Mesendoderm (in vitro differentiated cells): Measurements from ENCODE around the gene TUBB2B.

Source experiments
- DNase-seq: peaks from one replicate; pipeline ENCODE4 v3.0.0; 2013
- H2AK5ac ChIP-seq: 2 replicates; pipeline ENCODE4 v1.6.1; 2013; ENCODE audit warnings: low read length, inconsistent platforms
- H2BK120ac ChIP-seq: 2 replicates; pipeline ENCODE4 v1.6.1; 2013; ENCODE audit warnings: low read depth, mild to moderate bottlenecking, low read length, moderate library complexity, mixed read lengths
- H2BK15ac ChIP-seq: replicated peaks from 2 replicates; pipeline ENCODE4 v1.6.1; 2013; ENCODE audit warnings: low read depth, mild to moderate bottlenecking, moderate library complexity
- H2BK5ac ChIP-seq: 2 replicates; pipeline ENCODE4 v1.6.1; 2013; ENCODE audit warnings: low read length, inconsistent platforms
- H3K18ac ChIP-seq: 2 replicates; pipeline ENCODE4 v1.6.1; 2013; ENCODE audit warnings: mild to moderate bottlenecking, low read length, mixed read lengths
- H3K23ac ChIP-seq: one replicate; pipeline ENCODE4 v1.6.1; 2013; ENCODE audit warnings: low read length
- H3K27ac ChIP-seq: 2 replicates; pipeline ENCODE4 v1.5.1; 2013; ENCODE audit warnings: low read depth, mild to moderate bottlenecking, inconsistent platforms, low read length, moderate library complexity
- H3K27me3 ChIP-seq: 2 replicates; pipeline ENCODE4 v1.6.1; 2013; ENCODE audit warnings: low read length, control low read depth, mild to moderate bottlenecking, inconsistent platforms; ENCODE audit not compliant: insufficient read depth, poor library complexity
- H3K36me3 ChIP-seq: 2 replicates; pipeline ENCODE4 v1.6.1; 2013; ENCODE audit warnings: low read length, inconsistent platforms; ENCODE audit not compliant: control insufficient read depth, insufficient read depth
- H3K4ac ChIP-seq: one replicate; pipeline ENCODE4 v1.6.1; 2013; ENCODE audit warnings: low read depth, mild to moderate bottlenecking, low read length, moderate library complexity
- H3K4me1 ChIP-seq: 2 replicates; pipeline ENCODE4 v1.6.1; 2013; ENCODE audit warnings: low read depth, low read length, inconsistent platforms; ENCODE audit not compliant: control insufficient read depth
- H3K4me2 ChIP-seq: 2 replicates; pipeline ENCODE4 v1.6.1; 2013; ENCODE audit warnings: low read length
- H3K4me3 ChIP-seq: 2 replicates; pipeline ENCODE4 v1.5.1; 2013; ENCODE audit warnings: mild to moderate bottlenecking, low read length
- H3K56ac ChIP-seq: one replicate; pipeline ENCODE4 v1.6.1; 2013; ENCODE audit warnings: low read length
- H3K79me1 ChIP-seq: 2 replicates; pipeline ENCODE4 v1.6.1; 2013; ENCODE audit warnings: low read length, inconsistent platforms
- H3K79me2 ChIP-seq: 2 replicates; pipeline ENCODE4 v1.6.1; 2013; ENCODE audit warnings: mild to moderate bottlenecking, low read length; ENCODE audit not compliant: control insufficient read depth, insufficient read depth
- H3K9ac ChIP-seq: 2 replicates; pipeline ENCODE4 v1.6.1; 2013; ENCODE audit warnings: low read length, inconsistent platforms
- H4K5ac ChIP-seq: one replicate; pipeline ENCODE4 v1.6.1; 2013; ENCODE audit warnings: low read length
- H4K8ac ChIP-seq: one replicate; pipeline ENCODE4 v1.6.1; 2013; ENCODE audit warnings: low read depth, mild to moderate bottlenecking, control low read depth, low read length, moderate library complexity
- WGBS: extraction: QIAGEN DNeasy Blood & Tissue Kit; methylation state at CpG from one replicate; pipeline ENCODE4 v1.1.7; 2013; ENCODE audit warnings: low lambda C conversion rate, missing lambda C conversion rate; ENCODE audit not compliant: insufficient coverage; ENCODE audit errors: extremely low coverage; 5-methylcytosine and 5-hydroxymethylcytosine counted together

Gene TUBB2B

GRCh38 chr6:3205913-3206312 is 21.5 kb downstream of the TUBB2B start:
- Histone ChIP-seq H4K8ac (no peak overlapping the region), H4K5ac (no peak overlapping the region), H3K23ac (no peak overlapping the region), H3K4me1 (peaks cover 13% of the 10 kb centered on the region), H2BK15ac (no peak overlapping the region), H3K4me3 (no peak overlapping the region), H2BK120ac (no peak overlapping the region), H3K18ac (no peak overlapping the region), H3K79me2 (no peaks in the 10 kb centered on the region), H2BK5ac (no peak overlapping the region), H2AK5ac (no peak overlapping the region), H3K36me3 (no peaks in the 10 kb centered on the region), H3K4me2 (no peak overlapping the region), H3K79me1 (no peaks in the 10 kb centered on the region), H3K27ac (no peak overlapping the region), H3K4ac (no peak overlapping the region), H3K9ac (no peak overlapping the region), H3K27me3 (no peaks in the 10 kb centered on the region), H3K56ac (no peak overlapping the region)
- no CpG with 5 or more reads among the region's 4 CpGs for WGBS
- no peak for DNase-seq

- no peak overlapping the region for H2BK5ac ChIP-seq
- no peak for DNase-seq
- no peak overlapping the region for H4K8ac ChIP-seq
- H3K36me3 ChIP-seq: no peaks in the 10 kb centered on the region
- H3K18ac ChIP-seq: no peak overlapping the region
- no peak overlapping the region for H3K4me2 ChIP-seq
- H3K23ac ChIP-seq: no peak overlapping the region
- H3K4ac ChIP-seq: no peak overlapping the region
- H3K27me3 ChIP-seq: no peaks in the 10 kb centered on the region
- no peak overlapping the region for H3K4me3 ChIP-seq
- H3K4me1 ChIP-seq: peaks cover 13% of the 10 kb centered on the region
- H4K5ac ChIP-seq: no peak overlapping the region
- H2AK5ac ChIP-seq: no peak overlapping the region
- H3K79me1 ChIP-seq: no peaks in the 10 kb centered on the region
- no CpG with 5 or more reads among the region's 6 CpGs for WGBS
- H3K79me2 ChIP-seq: no peaks in the 10 kb centered on the region
- H3K9ac ChIP-seq: no peak overlapping the region
- no peak overlapping the region for H3K27ac ChIP-seq
- H2BK120ac ChIP-seq: no peak overlapping the region
- no peak overlapping the region for H2BK15ac ChIP-seq
- H3K56ac ChIP-seq: no peak overlapping the region
Observed at GRCh38 chr6:3204921-3205320, 22.5 kb downstream of the TUBB2B start.

GRCh38 chr6:3202999-3203696 is 24.3 kb downstream of the TUBB2B start:
- H3K27ac ChIP-seq: no peak overlapping the region

GRCh38 chr6:3201388-3201787 is 26.1 kb downstream of the TUBB2B start:
- H3K23ac ChIP-seq: no peak overlapping the region
- H4K5ac ChIP-seq: no peak overlapping the region
- no peak for DNase-seq
- H3K27ac ChIP-seq: no peak overlapping the region
- H3K27me3 ChIP-seq: no peaks in the 10 kb centered on the region
- H3K79me1 ChIP-seq: no peaks in the 10 kb centered on the region
- no peaks in the 10 kb centered on the region for H3K79me2 ChIP-seq
- no CpG with 5 or more reads among the region's 2 CpGs for WGBS
- H2BK15ac ChIP-seq: no peak overlapping the region
- H3K18ac ChIP-seq: no peak overlapping the region
- no peak overlapping the region for H2BK5ac ChIP-seq
- no peak overlapping the region for H4K8ac ChIP-seq
- no peak overlapping the region for H3K9ac ChIP-seq
- no peaks in the 10 kb centered on the region for H3K36me3 ChIP-seq
- H3K4me2 ChIP-seq: no peak overlapping the region
- no peaks in the 10 kb centered on the region for H3K4me1 ChIP-seq
- no peak overlapping the region for H3K4ac ChIP-seq
- no peak overlapping the region for H2BK120ac ChIP-seq
- no peak overlapping the region for H3K56ac ChIP-seq
- H3K4me3 ChIP-seq: no peak overlapping the region
- H2AK5ac ChIP-seq: no peak overlapping the region

More at GRCh38 chr6:3202999-3203696, 24.3 kb downstream of the TUBB2B start:
- no peak overlapping the region for H3K4me3 ChIP-seq
- H3K36me3 ChIP-seq: no peaks in the 10 kb centered on the region
- no peak overlapping the region for H2BK5ac ChIP-seq
- no peak overlapping the region for H4K5ac ChIP-seq
- no CpG with 5 or more reads among the region's 7 CpGs for WGBS
- no peak overlapping the region for H3K4me2 ChIP-seq
- no peaks in the 10 kb centered on the region for H3K79me1 ChIP-seq
- no peak overlapping the region for H3K4ac ChIP-seq
- no peak for DNase-seq
- peaks cover 4% of the 10 kb centered on the region for H3K4me1 ChIP-seq
- no peak overlapping the region for H2BK120ac ChIP-seq
- no peak overlapping the region for H3K9ac ChIP-seq
- no peak overlapping the region for H2BK15ac ChIP-seq
- H3K56ac ChIP-seq: no peak overlapping the region
- H3K23ac ChIP-seq: no peak overlapping the region
- no peaks in the 10 kb centered on the region for H3K79me2 ChIP-seq
- H3K18ac ChIP-seq: no peak overlapping the region
- H4K8ac ChIP-seq: no peak overlapping the region
- no peak overlapping the region for H2AK5ac ChIP-seq
- H3K27me3 ChIP-seq: no peaks in the 10 kb centered on the region

GRCh38 chr6:3200682-3201081 is 26.8 kb downstream of the TUBB2B start:
- H2BK120ac ChIP-seq: no peak overlapping the region
- H3K4me2 ChIP-seq: no peak overlapping the region
- H2BK15ac ChIP-seq: no peak overlapping the region
- H3K36me3 ChIP-seq: no peaks in the 10 kb centered on the region
- peaks cover 1% of the 10 kb centered on the region for H3K4me1 ChIP-seq
- no peaks in the 10 kb centered on the region for H3K79me2 ChIP-seq
- H3K27me3 ChIP-seq: no peaks in the 10 kb centered on the region
- H3K18ac ChIP-seq: no peak overlapping the region
- no peak overlapping the region for H3K4me3 ChIP-seq
- H2AK5ac ChIP-seq: no peak overlapping the region
- no peak overlapping the region for H3K27ac ChIP-seq
- DNase-seq: no peak
- H3K56ac ChIP-seq: no peak overlapping the region
- no peak overlapping the region for H3K9ac ChIP-seq
- no peak overlapping the region for H2BK5ac ChIP-seq
- no peak overlapping the region for H4K8ac ChIP-seq
- H3K4ac ChIP-seq: no peak overlapping the region
- no peaks in the 10 kb centered on the region for H3K79me1 ChIP-seq
- no peak overlapping the region for H3K23ac ChIP-seq
- H4K5ac ChIP-seq: no peak overlapping the region

- no peak overlapping the region for H4K8ac ChIP-seq
- H3K23ac ChIP-seq: no peak overlapping the region
- no peaks in the 10 kb centered on the region for H3K79me2 ChIP-seq
- no peaks in the 10 kb centered on the region for H3K36me3 ChIP-seq
- H3K27ac ChIP-seq: no peak overlapping the region
- no peak overlapping the region for H4K5ac ChIP-seq
- H3K4me3 ChIP-seq: no peak overlapping the region
- DNase-seq: no peak
- WGBS: no CpG with 5 or more reads among the region's 5 CpGs
- peak overlapping the region; percentile 45 for H2AK5ac ChIP-seq
- H3K4ac ChIP-seq: no peak overlapping the region
- H2BK5ac ChIP-seq: no peak overlapping the region
- H3K4me2 ChIP-seq: no peak overlapping the region
- no peak overlapping the region for H3K9ac ChIP-seq
- peaks cover 8% of the 10 kb centered on the region for H3K4me1 ChIP-seq
- no peaks in the 10 kb centered on the region for H3K27me3 ChIP-seq
- H3K56ac ChIP-seq: no peak overlapping the region
- H2BK15ac ChIP-seq: no peak overlapping the region
- H3K79me1 ChIP-seq: no peaks in the 10 kb centered on the region
- H2BK120ac ChIP-seq: no peak overlapping the region
- no peak overlapping the region for H3K18ac ChIP-seq
Observed at GRCh38 chr6:3199382-3199781, 28.1 kb downstream of the TUBB2B start.
